AG08395 (cell line): ENCODE data around the gene UGT1A7.
"Not testable (repeated sequence)": the region's sequence is repeated elsewhere in the genome, so short reads cannot be mapped to it uniquely, and the experiment has no call there.

Experiments
- DNase-seq: peaks from one replicate; pipeline ENCODE4 v3.0.0; 2012; ENCODE audit warnings: mixed read lengths, low spot score

Gene UGT1A7

DNA sequence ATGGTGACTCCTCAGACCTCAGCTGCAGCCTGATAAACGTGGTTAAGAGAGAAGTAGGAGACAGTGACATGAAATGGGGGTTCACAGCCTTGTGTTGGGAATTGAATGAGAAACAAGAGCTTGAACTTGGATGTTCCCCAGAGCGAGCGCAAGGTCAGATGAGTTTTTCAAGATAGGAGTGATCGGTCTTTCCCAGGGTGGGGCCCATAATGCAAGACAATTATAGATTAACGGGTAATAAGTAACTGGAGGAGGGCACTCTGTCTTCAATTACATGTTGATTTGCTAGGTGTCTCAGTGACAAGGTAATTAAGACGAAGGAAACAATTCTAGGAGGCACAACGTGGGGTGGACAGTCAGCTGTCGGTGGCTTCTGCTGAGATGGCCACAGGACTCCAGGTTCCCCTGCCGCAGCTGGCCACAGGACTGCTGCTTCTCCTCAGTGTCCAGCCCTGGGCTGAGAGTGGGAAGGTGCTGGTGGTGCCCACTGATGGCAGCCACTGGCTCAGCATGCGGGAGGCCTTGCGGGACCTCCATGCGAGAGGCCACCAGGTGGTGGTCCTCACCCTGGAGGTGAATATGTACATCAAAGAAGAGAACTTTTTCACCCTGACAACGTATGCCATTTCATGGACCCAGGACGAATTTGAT lies 31.0 kb downstream of the UGT1A7 start, which contains the start of gene UGT1A5:
Gene UGT1A5, plus strand, starts transcription at position 297 of the 651 bp plus-strand sequence. Its CDS starts 85 bp downstream, at position 382.
- DNase-seq: no peak

DNA sequence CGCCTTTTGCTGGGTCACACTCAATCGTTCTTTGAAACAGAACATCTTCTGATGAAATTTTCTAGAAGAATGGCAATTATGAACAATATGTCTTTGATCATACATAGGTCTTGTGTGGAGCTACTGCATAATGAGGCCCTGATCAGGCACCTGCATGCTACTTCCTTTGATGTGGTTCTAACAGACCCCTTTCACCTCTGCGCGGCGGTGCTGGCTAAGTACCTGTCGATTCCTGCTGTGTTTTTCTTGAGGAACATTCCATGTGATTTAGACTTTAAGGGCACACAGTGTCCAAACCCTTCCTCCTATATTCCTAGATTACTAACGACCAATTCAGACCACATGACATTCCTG lies 31.5 kb downstream of the UGT1A7 start:
- DNase-seq: no peak

DNA sequence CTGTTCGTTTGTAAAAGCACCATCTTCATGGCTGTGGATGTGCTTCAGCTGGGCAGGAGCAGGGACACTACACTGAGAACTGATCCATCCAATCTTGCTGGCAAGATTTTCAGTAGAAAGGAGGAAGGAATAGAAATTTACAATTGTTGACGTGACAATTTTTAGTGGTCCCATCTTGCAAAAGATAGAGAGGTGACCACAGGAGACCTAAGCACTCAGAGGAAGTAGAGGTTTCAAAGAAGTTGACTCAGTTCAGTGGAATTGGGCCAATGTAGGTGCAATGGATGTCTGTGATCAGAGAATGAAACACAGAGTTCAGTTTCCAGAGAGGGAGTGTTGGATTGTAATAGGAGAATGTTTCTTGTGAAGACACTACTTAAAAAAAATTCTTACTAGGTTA lies 32.4 kb downstream of the UGT1A7 start:
- no peak for DNase-seq

DNA sequence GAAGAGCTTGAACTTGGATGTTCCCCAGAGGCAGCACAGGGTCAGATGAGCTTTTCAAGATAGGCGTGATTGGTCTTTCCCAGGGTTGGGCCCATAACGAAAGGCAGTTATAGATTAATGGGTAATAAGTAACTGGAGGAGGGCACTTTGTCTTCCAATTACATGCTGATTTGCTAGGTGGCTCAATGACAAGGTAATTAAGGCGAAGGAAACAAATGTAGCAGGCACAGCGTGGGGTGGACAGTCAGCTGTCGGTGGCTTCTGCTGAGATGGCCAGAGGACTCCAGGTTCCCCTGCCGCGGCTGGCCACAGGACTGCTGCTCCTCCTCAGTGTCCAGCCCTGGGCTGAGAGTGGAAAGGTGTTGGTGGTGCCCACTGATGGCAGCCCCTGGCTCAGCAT lies 36.9 kb downstream of the UGT1A7 start, which contains the start of gene UGT1A4:
Gene UGT1A4, plus strand, starts transcription at position 185 of the 400 bp plus-strand sequence. Its CDS starts 85 bp downstream, at position 270.
- no peak for DNase-seq

DNA sequence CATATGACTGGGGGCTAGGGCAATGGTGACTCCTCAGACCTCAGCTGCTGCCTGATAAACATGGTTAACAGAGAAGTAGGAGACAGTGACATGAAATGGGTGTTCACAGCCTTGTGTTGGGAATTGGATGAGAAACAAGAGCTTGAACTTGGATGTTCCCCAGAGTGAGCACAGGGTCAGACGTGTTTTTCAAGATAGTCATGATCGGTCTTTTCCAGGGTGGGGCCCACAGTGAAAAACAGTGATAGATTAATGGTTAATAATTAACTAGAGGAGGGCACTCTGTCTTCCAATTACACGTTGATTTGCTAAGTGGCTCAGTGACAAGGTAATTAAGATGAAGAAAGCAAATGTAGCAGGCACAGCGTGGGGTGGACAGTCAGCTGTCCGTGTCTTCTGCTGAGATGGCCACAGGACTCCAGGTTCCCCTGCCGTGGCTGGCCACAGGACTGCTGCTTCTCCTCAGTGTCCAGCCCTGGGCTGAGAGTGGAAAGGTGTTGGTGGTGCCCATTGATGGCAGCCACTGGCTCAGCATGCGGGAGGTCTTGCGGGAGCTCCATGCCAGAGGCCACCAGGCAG lies 47.1 kb downstream of the UGT1A7 start, which contains the start of gene UGT1A3:
Gene UGT1A3, plus strand, starts transcription at position 320 of the 579 bp plus-strand sequence. Its CDS starts 85 bp downstream, at position 405.
- DNase-seq: no peak

DNA sequence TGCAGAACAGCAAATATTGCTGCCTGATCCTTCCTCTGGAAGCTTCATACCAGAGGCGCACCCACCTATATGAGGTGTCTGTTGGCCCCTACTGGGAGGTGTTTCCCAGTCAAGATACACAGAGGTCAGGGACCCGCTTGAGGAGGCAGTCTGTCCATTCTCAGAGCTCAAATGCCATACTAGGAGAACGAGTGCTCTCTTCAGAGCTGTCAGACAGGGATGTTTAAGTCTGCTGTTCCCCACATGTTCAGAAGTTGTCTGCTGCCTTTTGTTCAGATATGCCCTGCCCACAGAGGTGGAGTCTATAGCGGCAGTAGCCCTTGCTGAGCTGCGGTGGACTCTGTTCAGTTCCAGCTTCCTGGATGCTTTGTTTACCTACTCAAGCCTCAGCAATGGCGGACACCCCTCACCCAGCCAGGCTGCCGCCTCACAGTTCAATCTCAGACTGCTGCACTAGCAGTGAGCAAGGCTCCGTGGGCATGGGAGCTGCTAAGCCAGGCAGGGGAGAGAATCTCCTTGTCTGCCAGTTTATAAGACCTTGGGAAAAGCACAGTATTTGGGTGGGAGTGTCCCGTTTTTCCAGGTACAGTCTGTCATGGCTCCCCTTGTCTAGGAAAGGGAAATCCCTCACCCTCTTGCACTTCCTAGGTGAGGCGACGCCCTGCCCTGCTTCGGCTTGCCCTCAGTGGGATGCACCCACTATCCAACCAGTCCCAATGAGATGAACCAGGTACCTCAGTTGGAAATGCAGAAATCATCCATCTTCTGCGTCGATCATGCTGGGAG lies 55.4 kb downstream of the UGT1A7 start:
- DNase-seq: not testable (repeated sequence)

DNA sequence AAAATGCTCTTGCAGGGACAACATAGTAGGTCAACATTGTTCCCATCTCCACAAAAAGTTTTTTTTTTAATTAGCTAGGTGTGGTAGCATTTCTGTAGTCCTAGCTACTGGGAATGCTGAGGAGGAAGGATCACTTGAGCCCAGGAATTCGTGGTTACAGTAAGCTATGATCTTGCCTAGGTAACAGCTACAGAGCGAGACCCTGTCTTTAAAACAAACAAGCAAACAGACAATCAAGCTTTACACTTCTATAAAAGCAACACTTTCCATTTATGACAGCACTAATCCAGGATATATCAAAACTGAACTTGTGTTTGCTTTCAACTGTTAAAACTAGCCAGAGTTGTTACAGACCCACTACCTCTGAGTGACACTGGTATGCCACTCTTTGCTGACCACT lies 59.2 kb downstream of the UGT1A7 start:
- DNase-seq: no peak

DNA sequence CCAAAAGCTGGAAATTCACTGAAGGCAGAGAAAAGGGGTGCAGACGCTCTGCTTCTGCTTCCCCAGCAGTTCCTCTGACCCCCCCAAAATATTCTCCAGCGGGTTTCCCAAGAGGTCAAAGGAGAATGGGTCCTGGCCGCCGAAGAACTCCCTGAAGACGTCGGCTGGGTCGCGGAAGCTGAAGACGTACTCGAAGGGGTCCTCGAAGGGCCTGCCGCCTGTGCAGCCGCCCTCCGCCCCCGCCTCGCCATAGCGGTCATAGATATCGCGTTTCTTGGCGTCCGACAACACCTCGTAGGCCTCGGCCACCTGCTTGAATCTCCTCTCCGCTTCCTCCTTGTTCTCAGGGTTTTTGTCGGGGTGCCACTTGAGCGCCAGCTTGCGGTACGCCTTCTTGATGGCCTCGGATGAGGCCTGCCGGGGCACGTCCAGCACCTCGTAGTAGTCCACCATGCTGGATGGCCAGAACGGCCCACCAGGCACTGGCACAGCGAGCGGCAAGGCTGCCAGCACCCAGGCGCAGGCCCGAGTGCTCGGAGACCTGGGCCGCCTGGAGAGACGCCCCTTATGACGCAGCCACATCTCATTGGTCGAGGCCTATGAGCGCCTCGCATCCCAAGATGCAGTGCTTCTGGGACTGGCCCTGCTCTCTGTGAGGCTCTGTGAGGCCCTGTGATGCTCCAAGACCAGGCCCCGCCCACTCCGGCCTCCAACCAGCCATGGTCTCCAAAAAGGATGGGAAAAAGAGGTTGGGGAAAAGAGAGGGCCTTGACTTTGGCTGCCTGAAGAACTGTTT lies 62.0 kb downstream of the UGT1A7 start:
- DNase-seq: no peak

DNA sequence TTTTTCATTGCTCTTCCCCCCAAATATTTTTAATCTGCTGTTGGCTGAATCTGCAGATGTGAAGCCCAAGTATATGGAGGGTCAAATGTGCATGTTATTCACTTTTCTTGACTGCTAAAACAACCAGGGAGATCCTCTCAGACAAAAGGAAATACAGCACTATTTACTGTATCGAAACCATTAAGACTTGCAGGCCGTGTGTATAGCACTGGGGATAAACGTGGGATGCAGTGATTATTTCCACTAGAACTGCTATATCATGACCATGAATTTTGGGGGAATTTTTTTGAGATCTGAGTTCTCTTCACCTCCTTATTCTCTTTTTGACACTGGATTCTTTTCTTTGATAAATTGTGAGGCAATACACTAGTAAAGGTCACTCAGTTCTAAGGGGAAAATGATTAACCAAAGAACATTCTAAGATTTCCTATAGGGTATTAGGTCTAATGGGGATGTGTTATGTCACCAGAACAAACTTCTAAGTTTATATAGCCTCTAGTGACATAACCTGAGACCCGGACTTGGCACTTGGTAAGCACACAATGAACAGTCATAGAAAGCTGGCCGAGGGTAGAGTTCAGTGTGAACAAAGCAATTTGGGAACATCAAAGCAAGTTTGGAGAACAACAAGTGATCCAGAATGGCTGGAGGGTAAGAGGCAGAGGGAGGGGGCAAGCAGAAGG lies 63.5 kb downstream of the UGT1A7 start:
- no peak for DNase-seq

DNA sequence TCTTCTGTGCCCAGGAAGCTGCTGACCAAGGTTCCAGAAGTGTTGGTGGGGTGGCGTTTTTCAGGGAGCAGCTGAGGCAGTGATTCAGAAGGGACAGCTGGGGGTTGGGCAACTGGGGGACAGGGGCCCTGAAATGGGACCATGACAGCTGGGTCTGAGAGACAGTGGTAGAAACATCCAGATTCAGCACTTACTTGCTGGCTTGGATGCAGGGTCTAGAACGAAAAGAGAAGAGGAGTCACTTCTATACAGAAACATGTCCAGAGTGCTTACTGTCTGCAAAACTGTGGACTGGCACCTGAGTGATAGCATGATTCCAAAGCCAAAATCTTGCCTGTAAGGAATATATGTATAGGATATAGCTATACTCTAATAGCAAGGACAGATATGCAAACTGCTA lies 64.1 kb downstream of the UGT1A7 start:
- not testable (repeated sequence) for DNase-seq

DNA sequence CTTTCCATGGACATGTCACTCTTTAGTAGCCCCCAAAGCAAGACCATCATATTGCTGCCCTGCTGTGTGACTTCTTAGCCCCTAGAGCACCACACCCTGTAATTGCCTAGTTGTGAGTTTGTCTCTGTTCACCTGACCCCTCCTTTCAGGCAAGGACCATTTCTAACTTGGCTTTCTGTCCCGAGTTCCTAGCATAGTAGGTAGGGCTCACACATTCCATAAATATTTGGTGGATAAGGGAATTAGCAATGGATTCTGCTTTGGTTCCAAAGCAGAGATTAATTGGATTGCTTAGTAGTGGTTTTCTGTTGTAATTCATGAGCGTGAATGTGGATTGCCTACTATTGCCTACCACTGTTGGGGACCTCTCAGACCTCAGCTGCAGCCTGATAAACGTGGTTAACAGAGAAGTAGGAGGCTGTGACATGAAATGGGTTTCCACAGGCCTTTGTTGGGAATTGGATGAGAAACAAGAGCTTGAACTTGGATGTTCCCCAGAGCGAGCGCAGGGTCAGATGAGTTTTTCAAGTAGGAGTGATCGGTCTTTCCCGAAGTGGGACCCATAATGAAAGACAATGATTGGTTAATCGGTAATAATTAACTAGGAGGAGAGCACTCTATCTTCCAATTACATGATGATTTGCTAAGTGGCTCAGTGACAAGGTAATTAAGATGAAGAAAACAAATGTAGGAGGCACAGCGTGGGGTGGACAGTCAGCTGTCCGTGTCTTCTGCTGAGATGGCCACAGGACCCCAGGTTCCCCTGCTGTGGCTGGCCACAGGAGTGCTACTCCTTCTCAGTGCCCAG lies 65.0 kb downstream of the UGT1A7 start:
- DNase-seq: no peak

DNA sequence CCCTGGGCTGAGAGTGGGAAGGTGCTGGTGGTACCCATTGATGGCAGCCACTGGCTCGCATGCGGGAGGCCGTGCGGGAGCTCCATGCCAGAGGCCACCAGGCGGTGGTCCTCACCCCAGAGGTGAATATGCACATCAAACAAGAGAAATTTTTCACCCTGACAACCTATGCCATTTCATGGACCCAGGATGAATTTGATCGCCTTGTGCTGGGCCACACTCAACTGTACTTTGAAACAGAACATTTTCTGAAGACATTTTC lies 65.5 kb downstream of the UGT1A7 start:
- no peak for DNase-seq

DNA sequence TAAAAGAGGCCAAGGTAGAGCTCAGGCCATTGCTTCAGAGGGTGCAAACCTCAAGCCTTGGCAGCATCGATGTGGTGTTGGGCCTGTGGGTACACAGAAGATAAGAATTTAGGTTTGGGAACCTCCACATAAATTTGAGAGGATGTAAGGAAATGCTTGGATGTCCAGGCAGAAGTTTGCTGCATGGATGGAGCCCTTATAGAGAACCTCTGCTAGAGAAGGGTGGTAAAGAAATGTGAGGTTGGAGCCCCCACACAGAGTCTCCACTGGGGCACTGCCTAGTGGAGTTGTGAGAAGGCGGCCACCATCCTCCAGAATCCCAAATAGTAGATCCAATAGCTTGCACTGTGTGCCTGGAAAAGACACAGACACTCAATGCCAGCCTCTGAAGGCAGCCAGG lies 69.0 kb downstream of the UGT1A7 start:
- DNase-seq: not testable (repeated sequence)

DNA sequence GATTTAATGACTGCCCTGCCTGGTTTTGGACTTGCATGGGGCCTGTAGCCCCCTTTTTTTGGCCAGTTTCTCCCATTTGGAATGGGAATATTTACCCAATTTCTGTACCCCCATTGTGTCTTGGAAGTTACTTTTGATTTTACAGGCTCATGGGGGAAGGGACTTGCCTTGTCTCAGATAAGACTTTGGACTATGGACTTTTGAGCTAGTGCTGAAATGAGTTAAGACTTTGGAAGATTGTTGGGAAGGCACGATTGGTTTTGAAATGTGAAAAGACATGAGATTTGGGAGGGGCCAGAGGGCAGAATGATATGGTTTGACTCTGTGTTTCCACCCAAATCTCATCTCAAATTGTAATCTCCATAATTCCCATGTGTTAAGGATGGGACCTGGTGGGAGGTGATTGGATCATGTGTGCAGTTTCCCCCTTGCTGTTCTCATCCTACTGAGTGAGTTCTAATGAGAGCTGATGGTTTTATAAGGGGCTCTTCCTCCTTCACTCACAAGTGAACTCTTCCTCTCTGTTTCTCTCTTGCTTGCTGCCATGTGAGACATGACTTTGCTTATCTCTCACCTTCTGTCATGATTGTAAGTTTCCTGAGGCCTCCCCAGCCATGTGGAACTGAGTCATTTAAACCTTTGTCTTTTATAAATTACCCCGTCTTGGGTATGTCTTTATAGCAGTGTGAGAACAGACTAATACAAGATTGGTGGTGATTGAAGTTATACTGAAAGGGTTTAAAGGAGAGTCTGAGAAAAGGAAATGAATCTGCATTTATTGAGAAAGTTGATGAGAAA lies 69.7 kb downstream of the UGT1A7 start:
- DNase-seq: not testable (repeated sequence)

DNA sequence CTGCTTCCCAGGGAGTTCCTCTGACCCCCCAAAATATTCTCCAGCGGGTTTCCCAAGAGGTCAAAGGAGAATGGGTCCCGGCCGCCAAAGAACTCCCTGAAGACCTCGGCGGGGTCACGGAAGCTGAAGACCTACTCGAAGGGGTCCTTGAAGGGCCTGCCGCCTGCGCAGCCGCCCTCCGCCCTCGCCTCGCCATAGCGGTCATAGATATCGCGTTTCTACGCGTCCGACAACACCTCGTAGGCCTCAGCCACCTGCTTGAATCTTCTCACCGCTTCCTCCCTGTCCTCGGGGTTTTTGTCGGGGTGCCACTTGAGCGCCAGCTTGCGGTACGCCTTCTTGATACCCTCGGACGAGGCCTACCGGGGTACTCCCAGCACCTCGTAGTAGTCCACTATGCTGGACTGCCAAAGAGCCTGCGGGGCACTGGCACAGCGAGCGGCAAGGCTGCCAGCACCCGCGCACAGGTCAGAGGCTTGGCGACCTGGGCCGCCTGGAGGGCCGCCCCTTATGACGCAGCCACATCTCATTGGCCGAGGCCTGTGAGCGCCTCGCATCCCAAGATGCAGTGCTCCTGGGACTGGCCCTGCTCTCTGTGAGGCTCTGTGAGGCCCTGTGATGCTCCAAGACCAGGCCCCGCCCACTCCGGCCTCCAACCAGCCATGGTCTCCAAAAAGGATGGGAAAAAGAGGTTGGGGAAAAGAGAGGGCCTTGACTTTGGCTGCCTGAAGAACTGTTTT lies 73.3 kb downstream of the UGT1A7 start:
- no peak for DNase-seq

DNA sequence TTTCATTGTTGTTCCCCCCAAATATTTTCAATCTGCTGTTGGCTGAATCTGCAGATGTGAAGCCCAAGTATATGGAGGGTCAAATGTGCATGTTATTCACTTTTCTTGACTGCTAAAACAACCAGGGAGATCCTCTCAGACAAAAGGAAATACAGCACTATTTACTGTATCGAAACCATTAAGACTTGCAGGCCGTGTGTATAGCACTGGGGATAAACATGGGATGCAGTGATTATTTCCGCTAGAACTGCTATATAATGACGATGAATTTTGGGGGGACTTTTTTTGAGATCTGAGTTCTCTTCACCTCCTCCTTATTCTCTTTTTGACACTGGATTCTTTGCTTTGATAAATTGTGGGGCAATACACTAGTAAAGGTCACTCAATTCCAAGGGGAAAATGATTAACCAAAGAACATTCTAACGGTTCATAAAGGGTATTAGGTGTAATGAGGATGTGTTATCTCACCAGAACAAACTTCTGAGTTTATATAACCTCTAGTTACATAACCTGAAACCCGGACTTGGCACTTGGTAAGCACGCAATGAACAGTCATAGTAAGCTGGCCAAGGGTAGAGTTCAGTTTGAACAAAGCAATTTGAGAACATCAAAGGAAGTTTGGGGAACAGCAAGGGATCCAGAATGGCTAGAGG lies 74.9 kb downstream of the UGT1A7 start:
- no peak for DNase-seq

DNA sequence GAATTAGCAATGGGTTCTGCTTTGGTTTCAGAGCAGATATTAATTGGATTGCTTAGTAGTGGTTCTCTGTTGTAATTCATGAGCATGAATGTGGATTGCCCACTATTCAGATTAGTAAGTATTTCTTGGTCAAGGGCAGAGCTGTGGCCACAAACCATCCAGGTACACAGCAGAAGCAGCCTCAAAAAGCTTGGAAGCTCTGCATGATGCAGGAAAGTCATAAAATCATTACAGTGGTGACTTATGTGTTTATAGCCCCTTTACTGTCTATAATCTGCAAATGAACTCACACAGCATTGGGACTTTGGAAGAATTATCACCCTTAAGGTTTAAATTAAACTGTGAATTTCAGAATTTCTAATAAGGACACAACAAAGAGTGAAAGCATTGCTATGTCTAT lies 76.4 kb downstream of the UGT1A7 start:
- no peak for DNase-seq

DNA sequence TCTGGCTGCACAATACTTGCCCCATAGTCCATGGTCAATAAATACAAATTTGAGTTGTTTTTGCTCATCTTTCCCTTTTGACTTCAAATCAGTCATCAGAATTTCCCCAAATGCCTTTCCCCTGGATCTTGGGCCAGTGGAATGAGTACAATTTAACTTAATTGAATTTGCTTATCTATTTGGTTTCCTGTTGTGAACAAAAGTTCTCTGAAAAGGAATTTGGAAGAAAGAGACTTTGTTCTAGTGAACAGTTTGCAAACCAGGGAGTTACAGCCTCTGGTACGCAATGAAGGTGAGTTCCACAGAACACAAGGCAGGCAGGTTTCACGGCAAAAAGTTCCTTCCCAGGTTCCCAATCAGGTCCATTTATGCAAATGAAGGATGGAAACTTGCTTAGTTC lies 77.1 kb downstream of the UGT1A7 start:
- no peak for DNase-seq

DNA sequence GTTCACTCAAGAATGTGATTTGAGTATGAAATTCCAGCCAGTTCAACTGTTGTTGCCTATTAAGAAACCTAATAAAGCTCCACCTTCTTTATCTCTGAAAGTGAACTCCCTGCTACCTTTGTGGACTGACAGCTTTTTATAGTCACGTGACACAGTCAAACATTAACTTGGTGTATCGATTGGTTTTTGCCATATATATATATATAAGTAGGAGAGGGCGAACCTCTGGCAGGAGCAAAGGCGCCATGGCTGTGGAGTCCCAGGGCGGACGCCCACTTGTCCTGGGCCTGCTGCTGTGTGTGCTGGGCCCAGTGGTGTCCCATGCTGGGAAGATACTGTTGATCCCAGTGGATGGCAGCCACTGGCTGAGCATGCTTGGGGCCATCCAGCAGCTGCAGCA lies 78.3 kb downstream of the UGT1A7 start, which contains the start of gene UGT1A1:
Gene UGT1A1, plus strand, starts transcription at position 228 of the 400 bp plus-strand sequence. Its CDS starts 18 bp downstream, at position 246.
- no peak for DNase-seq
